Cardiac fibroblast (primary cell): ENCODE measurements around the gene RCVRN.

Experiments used
- DNase-seq, 2 donors: peaks; one replicate each; pipeline versions ENCODE4 v3.0.0 to v3.0.0-alpha.2; 2010; ENCODE audit warnings: low read depth in 2 of 2
- H3K4me3 ChIP-seq, 2 donors: replicated peaks in 1 of 2; 1 replicate in 1 of 2; 2 replicates in 1 of 2; pipeline ENCODE4 v1.5.1; 2011; ENCODE audit warnings: low read depth in 2 of 2, low read length in 2 of 2, mild to moderate bottlenecking in 2 of 2, moderate library complexity in 1 of 2
- TF ChIP-seq, protein P1 (sequence below): IDR thresholded peaks from one replicate; pipeline ENCODE4 v1.5.1; 2011; ENCODE audit warnings: low read depth, mild to moderate bottlenecking, low read length, inconsistent platforms

The RCVRN gene

DNA sequence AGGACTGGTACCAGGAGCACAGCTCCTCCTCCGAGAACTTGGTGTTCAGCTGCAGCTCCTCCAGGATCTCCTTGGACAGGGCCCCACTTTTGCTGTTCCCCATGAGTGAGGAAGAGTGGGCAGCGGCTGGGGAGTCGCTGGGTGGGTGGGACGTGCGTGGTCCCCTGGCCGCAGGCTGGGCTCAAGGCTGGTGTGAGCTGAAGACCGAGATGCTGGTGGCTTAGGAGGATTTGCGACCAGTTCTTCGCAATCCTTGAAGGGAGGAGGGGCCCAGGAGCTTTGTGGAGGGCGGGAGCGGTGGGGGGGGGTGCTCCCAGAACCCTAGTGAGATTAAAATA is at the start of gene RCVRN:
RCVRN (minus strand) TSS at position 194 of the 338 bp plus-strand sequence; CDS start at position 103, 91 bp downstream.
- TF ChIP-seq, protein P1, sequence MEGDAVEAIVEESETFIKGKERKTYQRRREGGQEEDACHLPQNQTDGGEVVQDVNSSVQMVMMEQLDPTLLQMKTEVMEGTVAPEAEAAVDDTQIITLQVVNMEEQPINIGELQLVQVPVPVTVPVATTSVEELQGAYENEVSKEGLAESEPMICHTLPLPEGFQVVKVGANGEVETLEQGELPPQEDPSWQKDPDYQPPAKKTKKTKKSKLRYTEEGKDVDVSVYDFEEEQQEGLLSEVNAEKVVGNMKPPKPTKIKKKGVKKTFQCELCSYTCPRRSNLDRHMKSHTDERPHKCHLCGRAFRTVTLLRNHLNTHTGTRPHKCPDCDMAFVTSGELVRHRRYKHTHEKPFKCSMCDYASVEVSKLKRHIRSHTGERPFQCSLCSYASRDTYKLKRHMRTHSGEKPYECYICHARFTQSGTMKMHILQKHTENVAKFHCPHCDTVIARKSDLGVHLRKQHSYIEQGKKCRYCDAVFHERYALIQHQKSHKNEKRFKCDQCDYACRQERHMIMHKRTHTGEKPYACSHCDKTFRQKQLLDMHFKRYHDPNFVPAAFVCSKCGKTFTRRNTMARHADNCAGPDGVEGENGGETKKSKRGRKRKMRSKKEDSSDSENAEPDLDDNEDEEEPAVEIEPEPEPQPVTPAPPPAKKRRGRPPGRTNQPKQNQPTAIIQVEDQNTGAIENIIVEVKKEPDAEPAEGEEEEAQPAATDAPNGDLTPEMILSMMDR = no peak
- no peak for DNase-seq

DNA sequence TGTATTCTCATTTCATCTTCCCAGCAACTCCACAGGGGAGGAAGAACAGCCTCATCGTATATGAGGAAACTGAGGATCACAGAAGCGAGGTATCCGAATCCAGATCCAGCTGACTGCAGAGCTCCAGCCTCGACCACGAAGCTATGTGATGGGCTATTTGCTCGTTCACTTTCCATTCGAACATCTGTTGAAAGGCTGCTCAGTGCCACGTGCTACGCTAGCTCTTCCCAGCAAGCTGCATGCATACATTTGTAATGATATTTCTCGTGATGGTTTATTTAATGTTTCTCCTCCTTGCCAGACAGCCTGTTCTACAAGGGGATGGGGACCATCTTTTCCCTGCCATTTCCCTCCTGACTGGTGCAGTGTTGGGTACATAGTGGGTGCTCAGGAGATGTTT is 48.4 kb upstream of the RCVRN start:
- H3K4me3 ChIP-seq = no peak overlapping the region
- TF ChIP-seq, protein P1 = no peak
- no peak for DNase-seq

More for the DNA sequence above, at the start of gene RCVRN:
- H3K4me3 ChIP-seq = no peak within 1 kb of the TSS

DNA sequence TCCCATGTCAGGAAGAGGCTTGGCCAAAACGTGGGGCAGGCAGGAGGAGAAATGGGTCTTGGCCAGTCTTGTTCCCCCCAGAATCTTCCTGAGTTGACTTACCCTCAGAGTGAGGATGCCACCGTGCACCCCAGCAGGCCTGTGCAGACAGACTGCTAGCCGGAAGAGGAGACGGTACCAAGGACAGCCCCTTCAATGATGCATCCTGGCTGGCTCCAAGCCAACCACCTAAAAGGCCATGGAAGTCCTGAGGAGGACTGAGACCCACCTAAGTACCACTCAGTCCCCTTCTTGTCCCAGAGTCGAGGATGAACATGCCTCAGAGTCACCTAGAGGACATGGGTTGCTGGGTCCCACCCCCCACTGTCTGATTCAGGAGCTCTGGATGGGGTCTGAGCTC is 46.7 kb upstream of the RCVRN start:
- H3K4me3 ChIP-seq = no peak overlapping the region
- no peak for DNase-seq
- TF ChIP-seq, protein P1 = no peak

DNA sequence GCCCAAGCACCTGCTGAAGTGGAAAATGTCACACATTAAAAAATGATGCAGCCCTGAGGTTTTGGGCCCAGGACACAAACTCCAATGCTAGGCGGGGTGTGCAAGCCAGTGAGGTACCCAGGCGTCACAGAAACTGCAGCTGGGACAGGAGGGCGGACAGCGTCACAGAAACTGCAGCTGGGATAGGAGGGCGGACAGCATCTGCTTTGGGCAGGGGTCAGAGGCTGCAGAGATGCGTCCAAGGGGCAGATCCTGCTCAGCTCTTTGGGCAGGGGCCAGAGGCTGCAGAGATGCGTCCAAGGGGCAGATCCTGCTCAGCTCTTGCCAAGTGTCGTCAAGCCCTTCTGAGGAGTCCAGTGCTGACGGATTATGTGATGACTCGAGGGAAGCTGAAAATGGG is 43.9 kb upstream of the RCVRN start:
- TF ChIP-seq, protein P1 = no peak
- no peak overlapping the region for H3K4me3 ChIP-seq
- no peak for DNase-seq

DNA sequence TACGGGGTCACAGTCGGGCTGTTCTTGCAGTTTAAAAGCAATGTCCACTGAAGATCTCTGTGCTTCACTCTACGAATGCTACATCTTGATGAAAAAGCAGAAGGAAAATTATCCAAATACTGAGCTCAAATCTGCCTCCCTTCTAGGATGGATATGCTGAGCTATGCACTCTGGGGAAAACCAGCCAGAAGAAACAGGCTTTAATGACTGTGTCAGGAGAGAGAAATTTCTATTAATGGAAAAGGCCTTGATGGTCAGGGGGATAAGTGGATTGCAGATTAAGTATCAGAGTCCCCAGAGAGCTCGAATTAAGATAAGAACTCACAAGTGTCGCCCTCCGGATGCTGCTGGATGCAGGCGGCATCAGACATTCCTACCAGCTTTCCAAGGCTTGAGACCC is 39.6 kb upstream of the RCVRN start:
- H3K4me3 ChIP-seq = no peak overlapping the region
- no peak for DNase-seq
- TF ChIP-seq, protein P1 = no peak

DNA sequence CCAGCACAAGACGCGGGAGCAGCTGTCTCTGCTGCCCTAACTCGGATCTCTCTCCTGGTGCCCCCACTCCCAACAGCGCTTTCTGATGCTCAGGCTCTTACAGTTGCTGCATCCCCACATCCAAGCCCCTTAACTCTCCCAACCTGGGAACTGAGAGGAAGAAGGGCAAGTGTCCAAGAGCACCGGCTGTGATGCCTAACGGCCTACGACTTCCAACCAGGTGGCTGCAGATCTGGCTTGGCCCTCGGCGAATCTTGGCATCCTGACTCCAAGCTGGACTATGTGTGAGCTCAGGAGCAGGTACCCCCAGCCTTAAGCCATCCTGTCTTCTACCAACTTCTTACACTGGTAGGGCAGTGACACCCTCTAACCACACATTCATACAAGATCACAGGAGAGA is 38.3 kb upstream of the RCVRN start:
- TF ChIP-seq, protein P1 = no peak
- no peak for DNase-seq

DNA sequence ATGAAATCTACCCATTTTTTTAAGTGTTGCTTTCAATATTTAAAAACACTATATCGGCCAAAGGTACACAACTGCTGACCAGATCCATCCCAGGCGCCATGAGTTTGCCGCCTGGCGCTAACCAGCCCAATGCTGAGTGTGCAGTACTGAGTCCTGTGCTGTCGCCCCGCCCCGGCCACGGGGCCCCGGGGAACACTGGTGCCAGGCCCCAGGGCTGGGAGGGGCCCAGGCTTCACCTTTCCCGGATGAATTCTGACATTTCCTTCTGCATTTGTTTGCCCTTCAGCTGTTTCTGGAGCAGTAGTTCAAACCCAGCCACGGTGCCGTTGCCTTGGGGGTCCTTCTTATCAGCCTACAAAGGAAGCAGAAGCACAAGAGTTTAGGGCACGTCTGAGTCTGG is 37.8 kb upstream of the RCVRN start:
- TF ChIP-seq, protein P1 = no peak
- H3K4me3 ChIP-seq = no peak overlapping the region

More for the DNA sequence above, 38.3 kb upstream of the RCVRN start:
- H3K4me3 ChIP-seq = no peak overlapping the region

More for the DNA sequence above, 37.8 kb upstream of the RCVRN start:
- DNase-seq = no peak
